RWPE2 (cell line): Measurements from ENCODE around the gene WDR70.

ENCODE experiments used
- ATAC-seq: fragments of 200-7000 bp; cut with Tn5 transposase; 3 replicates; pipeline ENCODE4 v1.9.1; 2021; ENCODE audit warnings: low read depth
- DNase-seq: peaks from one replicate; pipeline ENCODE4 v3.0.0-alpha.2; 2020; ENCODE audit warnings: low spot score
- H3K27ac ChIP-seq: fragments of 450-650 bp; 2 replicates; pipeline ENCODE4 v1.5.1; 2017; ENCODE audit warnings: mild to moderate bottlenecking; ENCODE audit not compliant: poor library complexity, severe bottlenecking
- H3K27me3 ChIP-seq: fragments of 250-450 bp; sonication (Bioruptor Pico); 2 replicates; pipeline ENCODE4 v1.5.1; 2021; ENCODE audit warnings: mild to moderate bottlenecking, moderate library complexity; ENCODE audit not compliant: insufficient read depth, poor library complexity, severe bottlenecking
- H3K36me3 ChIP-seq: fragments of 250-450 bp; sonication (Bioruptor Pico); 2 replicates; pipeline ENCODE4 v1.5.1; 2020; ENCODE audit warnings: low read depth, mild to moderate bottlenecking, moderate library complexity
- H3K4me1 ChIP-seq: fragments of 250-450 bp; sonication (Bioruptor Pico); 2 replicates; pipeline ENCODE4 v1.5.1; 2021; ENCODE audit warnings: mild to moderate bottlenecking, moderate library complexity; ENCODE audit not compliant: insufficient read depth, poor library complexity, severe bottlenecking
- H3K4me3 ChIP-seq: fragments of 250-450 bp; sonication (Bioruptor Pico); 2 replicates; pipeline ENCODE4 v1.5.1; 2021; ENCODE audit warnings: mild to moderate bottlenecking, moderate library complexity; ENCODE audit not compliant: severe bottlenecking
- H3K9me3 ChIP-seq: fragments of 250-450 bp; sonication (Bioruptor Pico); 2 replicates; pipeline ENCODE4 v1.5.1; 2021; ENCODE audit warnings: mild to moderate bottlenecking, moderate library complexity; ENCODE audit not compliant: severe bottlenecking
- TF ChIP-seq, protein P1 (sequence below): fragments of 450-650 bp; IDR thresholded peaks from one replicate; pipeline ENCODE4 v1.5.1; 2017; ENCODE audit warnings: mild to moderate bottlenecking, moderate library complexity; ENCODE audit not compliant: poor library complexity, severe bottlenecking

WDR70 gene

DNA sequence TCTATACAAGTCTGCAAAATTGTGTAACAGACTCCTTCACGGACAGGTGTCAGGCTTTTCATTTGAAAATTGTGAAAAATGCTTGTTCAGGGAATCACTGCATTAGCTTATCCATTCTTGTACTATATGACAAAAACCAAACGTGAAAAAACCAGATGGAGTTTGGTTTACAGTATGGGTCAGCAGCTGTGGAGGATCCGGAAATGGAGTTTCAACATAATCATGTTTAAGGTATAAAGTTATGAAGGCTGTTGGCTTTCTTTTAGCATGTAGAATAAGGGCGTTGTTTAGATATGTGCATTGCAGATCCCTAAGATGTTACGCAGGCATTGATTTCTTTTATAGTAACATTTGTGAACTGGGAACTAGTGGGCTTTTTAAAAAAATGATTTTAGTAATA is 336.9 kb downstream of the WDR70 start:
- H3K4me1 ChIP-seq = peaks cover 12% of the 10 kb centered on the region
- H3K4me3 ChIP-seq = no peak overlapping the region
- ATAC-seq (no peak), DNase-seq (no peak)
- TF ChIP-seq, protein P1, sequence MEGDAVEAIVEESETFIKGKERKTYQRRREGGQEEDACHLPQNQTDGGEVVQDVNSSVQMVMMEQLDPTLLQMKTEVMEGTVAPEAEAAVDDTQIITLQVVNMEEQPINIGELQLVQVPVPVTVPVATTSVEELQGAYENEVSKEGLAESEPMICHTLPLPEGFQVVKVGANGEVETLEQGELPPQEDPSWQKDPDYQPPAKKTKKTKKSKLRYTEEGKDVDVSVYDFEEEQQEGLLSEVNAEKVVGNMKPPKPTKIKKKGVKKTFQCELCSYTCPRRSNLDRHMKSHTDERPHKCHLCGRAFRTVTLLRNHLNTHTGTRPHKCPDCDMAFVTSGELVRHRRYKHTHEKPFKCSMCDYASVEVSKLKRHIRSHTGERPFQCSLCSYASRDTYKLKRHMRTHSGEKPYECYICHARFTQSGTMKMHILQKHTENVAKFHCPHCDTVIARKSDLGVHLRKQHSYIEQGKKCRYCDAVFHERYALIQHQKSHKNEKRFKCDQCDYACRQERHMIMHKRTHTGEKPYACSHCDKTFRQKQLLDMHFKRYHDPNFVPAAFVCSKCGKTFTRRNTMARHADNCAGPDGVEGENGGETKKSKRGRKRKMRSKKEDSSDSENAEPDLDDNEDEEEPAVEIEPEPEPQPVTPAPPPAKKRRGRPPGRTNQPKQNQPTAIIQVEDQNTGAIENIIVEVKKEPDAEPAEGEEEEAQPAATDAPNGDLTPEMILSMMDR = no peak
- no peaks in the 10 kb centered on the region; the same call in 1 of the 2 replicates for H3K36me3 ChIP-seq
- no peaks in the 10 kb centered on the region for H3K27me3 ChIP-seq
- no peaks in the 10 kb centered on the region for H3K9me3 ChIP-seq
- no peak overlapping the region for H3K27ac ChIP-seq

DNA sequence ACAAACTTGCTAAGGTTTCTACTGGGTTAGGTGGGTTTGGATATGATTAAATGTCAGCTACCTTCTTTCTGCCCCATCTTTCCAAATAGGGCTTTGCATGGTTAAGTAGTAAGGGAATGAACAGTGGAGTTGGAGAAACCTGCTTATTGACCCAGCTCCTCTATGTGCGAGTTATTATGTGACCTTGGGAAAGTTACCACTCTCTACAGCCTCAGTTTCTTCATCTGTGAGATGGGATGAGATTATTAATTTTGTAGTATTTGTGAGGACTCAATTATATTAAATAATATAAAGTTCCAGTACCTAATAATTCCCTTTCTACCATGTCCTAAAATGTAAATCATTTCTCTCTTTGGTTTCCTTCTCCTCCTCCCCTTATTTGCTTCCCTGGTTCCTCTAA is 337.3 kb downstream of the WDR70 start:
- Histone ChIP-seq H3K27ac (no peak overlapping the region), H3K36me3 (no peaks in the 10 kb centered on the region; the same call in 1 of the 2 replicates), H3K27me3 (no peaks in the 10 kb centered on the region), H3K4me3 (no peak overlapping the region), H3K4me1 (peaks cover 12% of the 10 kb centered on the region), H3K9me3 (no peaks in the 10 kb centered on the region)
- no peak for ATAC-seq
- DNase-seq = no peak
- TF ChIP-seq, protein P1 = no peak

DNA sequence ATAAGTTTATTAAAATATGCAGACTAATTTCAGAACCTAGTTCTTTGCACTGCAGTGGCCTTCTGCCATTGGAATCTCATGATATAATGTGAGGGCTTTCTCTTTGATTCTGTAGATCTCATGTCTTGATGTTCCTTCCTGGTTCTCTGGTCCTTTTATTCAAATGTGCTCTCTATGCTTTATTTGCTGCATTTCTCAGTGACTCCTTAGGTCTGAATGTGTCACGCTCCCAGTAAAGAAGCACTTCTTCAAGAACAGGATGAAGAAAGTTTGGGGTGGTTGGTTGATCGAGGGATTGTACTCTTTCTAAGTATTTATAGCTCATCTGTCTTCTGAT is 338.1 kb downstream of the WDR70 start:
- H3K27me3 ChIP-seq = no peaks in the 10 kb centered on the region
- TF ChIP-seq, protein P1 = no peak
- H3K9me3 ChIP-seq = no peaks in the 10 kb centered on the region
- DNase-seq (no peak), ATAC-seq (peak; percentile 59)
- peaks cover 2% of the 10 kb centered on the region; the same call in 1 of the 2 replicates for H3K36me3 ChIP-seq
- no peak overlapping the region for H3K4me3 ChIP-seq
- H3K27ac ChIP-seq = no peak overlapping the region
- H3K4me1 ChIP-seq = peaks cover 13% of the 10 kb centered on the region

DNA sequence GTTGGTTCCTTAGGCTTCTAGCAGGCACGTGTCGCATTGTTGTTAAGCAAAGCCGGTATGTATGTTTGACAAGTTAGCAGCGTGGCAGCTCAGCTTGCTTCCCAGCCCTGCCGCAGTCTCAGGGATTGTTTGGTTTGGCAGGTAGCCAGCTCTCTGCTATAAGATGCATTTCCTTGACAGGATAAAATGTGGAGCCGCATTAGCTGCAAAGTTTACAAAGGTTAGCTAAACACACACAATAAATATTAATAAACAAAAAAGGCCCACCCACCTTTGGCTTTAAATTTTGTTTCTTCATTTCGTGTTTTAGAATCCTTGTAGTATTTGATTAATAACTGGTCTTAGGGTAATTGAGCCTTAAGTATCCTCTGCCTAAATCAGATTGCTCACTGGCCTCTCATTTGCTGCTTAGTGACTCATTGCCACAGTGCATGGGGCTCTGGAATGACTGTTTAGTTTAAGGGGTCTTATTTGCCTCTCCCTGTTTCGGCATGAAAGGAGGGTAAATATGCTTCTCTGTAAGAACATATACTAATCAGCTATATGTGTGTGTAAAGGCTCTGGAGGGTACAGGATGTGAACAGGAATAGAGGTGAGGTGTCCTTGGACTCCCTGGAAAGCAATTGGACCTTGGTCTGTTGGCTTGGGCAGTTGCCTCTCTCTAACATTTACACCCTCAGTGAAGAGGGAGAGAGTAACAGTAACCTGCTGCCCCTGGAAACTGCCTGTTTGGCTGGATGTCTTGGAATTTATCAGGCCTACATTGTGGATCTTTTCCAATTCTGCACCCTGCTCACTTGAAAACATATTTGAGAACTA is 338.7 kb downstream of the WDR70 start:
- Histone ChIP-seq H3K27me3 (no peaks in the 10 kb centered on the region), H3K36me3 (peaks cover 5% of the 10 kb centered on the region; the same call in 1 of the 2 replicates), H3K4me3 (no peak overlapping the region), H3K9me3 (no peaks in the 10 kb centered on the region), H3K4me1 (peaks cover 18% of the 10 kb centered on the region), H3K27ac (no peak overlapping the region)
- ATAC-seq = peak; percentile 91
- DNase-seq = peak; percentile 83
- TF ChIP-seq, protein P1 = no peak

DNA sequence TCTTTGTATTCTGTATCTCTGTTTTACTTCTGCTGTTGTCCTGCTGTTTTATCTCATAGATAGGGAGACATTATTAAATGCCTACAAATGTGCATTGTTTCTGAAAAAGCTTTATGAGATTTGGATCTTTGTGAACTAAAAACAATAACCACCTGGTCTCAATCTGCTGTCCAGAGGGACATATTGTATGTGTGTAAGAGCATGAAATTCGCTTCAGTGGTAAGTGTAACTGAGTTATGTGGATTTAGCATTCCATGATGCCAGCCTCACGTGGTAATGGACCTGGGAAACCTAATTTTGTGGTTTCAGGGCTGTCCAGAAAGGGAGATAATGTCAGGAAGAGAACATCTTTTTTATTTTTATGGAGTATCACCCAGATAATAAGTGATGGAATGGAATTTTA is 341.4 kb downstream of the WDR70 start:
- Histone ChIP-seq H3K4me3 (no peak overlapping the region), H3K27ac (no peak overlapping the region)
- TF ChIP-seq, protein P1 = no peak

More for the DNA sequence above, 341.4 kb downstream of the WDR70 start:
- H3K36me3 ChIP-seq = 0 out of 2 replicates have a peak, but pooled peaks cover 5% of the 10 kb centered on the region
- DNase-seq (no peak), ATAC-seq (no peak)
- no peaks in the 10 kb centered on the region for H3K27me3 ChIP-seq
- peaks cover 18% of the 10 kb centered on the region for H3K4me1 ChIP-seq
- H3K9me3 ChIP-seq = no peaks in the 10 kb centered on the region
